Smooth muscle cell (in vitro differentiated cells): ENCODE data around the gene CDKN2AIPNL. TPM values are rescaled to one million over a fixed set of nuclear protein-coding genes. Genes with fewer than 3 reads are reported as not detected.

ENCODE experiments used
- DNase-seq: peaks from one replicate; lab custom pipeline; 2025; ENCODE audit not compliant: unreplicated experiment; lab: John Stamatoyannopoulos, UW
- H2AFZ ChIP-seq: fragments of 200-600 bp; sonication (generic); 2 replicates; pipeline ENCODE4 v1.6.0; 2016; ENCODE audit warnings: antibody characterized with exemption, low read depth, mild to moderate bottlenecking
- H3F3A ChIP-seq: fragments of 200-600 bp; sonication (generic); 2 replicates; pipeline ENCODE4 v1.6.0; 2017; ENCODE audit warnings: antibody characterized with exemption, low read depth
- H3K27ac ChIP-seq: fragments of 200-600 bp; sonication (generic); 2 replicates; pipeline ENCODE4 v1.5.1; 2016; ENCODE audit warnings: low read depth, mild to moderate bottlenecking
- H3K27me3 ChIP-seq: fragments of 200-600 bp; sonication (generic); 2 replicates; pipeline ENCODE4 v1.6.1; 2016; ENCODE audit warnings: low read depth, mild to moderate bottlenecking
- H3K36me3 ChIP-seq: fragments of 200-600 bp; sonication (generic); 2 replicates; pipeline ENCODE4 v1.5.1; 2016; ENCODE audit warnings: low read depth
- H3K4me1 ChIP-seq: fragments of 200-600 bp; sonication (generic); 2 replicates; pipeline ENCODE4 v1.5.1; 2016; ENCODE audit warnings: low read depth
- H3K4me2 ChIP-seq: fragments of 200-600 bp; sonication (generic); 2 replicates; pipeline ENCODE4 v1.6.0; 2016; ENCODE audit warnings: mild to moderate bottlenecking
- H3K4me3 ChIP-seq: fragments of 200-600 bp; sonication (generic); 2 replicates; pipeline ENCODE4 v1.5.1; 2016; ENCODE audit warnings: mild to moderate bottlenecking
- H3K79me2 ChIP-seq: fragments of 200-600 bp; sonication (generic); 2 replicates; pipeline ENCODE4 v1.6.0; 2016; ENCODE audit warnings: low read depth, mild to moderate bottlenecking
- H3K9ac ChIP-seq: fragments of 200-600 bp; sonication (generic); 2 replicates; pipeline ENCODE4 v1.6.0; 2016; ENCODE audit warnings: low read depth
- H3K9me3 ChIP-seq: fragments of 200-600 bp; sonication (generic); replicated peaks from 2 replicates; pipeline ENCODE4 v1.5.1; 2016; ENCODE audit warnings: low read depth
- H4K20me1 ChIP-seq: fragments of 200-600 bp; sonication (generic); 2 replicates; pipeline ENCODE4 v1.6.0; 2016; ENCODE audit warnings: low read depth
- WGBS: methylation state at CpG from one replicate; pipeline ENCODE4 v1.1.7; 2016; ENCODE audit warnings: low lambda C conversion rate; 5-methylcytosine and 5-hydroxymethylcytosine counted together
- polyA plus RNA-seq: library from polyadenylated mRNA; unstranded; fragments of >200 nt; fragmentation: Nextera tagmentation; extraction: Ambion mirVana; gene quantifications from 2 replicates; pipeline ENCODE4 v1.2.1, GENCODE V29; 2016
- total RNA-seq: library from RNA; depleted of rRNA; stranded (reverse); fragments of >200 nt; gene quantifications from 2 replicates; pipeline ENCODE4 v1.2.3, GENCODE V29; 2014
- TF ChIP-seq, protein P1 (sequence below): fragments of 200-600 bp; sonication (generic); IDR thresholded peaks from 2 replicates; pipeline ENCODE4 v1.5.1; 2017; ENCODE audit warnings: borderline replicate concordance, mild to moderate bottlenecking, antibody characterized with exemption; ENCODE audit not compliant: insufficient read depth, poor library complexity, severe bottlenecking

The CDKN2AIPNL gene
- total and polyA plus RNA-seq, 2 experiments from 2014 or later, result 9.9 to 27.7 TPM

DNA sequence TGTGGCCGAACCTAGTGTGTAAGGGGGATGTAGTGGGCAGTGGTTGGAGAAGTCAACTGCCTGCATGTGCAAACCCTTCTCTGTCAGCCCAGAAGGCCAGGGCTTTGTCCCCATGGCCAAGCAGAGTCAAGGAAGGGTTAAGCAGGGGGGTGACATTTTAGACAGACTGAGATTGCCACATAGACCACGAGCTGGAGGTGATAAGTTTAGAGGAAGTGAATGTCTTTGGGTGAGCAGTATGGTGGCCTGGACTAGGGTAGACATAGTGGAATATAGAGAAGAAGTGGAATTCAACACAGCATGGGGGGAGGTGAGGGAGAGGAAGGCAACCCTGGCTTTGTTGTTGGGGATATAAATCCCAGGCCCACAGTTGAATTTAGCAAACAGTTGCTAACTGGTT is 38.7 kb upstream of the CDKN2AIPNL start:
- H3K4me1 ChIP-seq, result peaks cover 6% of the 10 kb centered on the region
- TF ChIP-seq, protein P1, sequence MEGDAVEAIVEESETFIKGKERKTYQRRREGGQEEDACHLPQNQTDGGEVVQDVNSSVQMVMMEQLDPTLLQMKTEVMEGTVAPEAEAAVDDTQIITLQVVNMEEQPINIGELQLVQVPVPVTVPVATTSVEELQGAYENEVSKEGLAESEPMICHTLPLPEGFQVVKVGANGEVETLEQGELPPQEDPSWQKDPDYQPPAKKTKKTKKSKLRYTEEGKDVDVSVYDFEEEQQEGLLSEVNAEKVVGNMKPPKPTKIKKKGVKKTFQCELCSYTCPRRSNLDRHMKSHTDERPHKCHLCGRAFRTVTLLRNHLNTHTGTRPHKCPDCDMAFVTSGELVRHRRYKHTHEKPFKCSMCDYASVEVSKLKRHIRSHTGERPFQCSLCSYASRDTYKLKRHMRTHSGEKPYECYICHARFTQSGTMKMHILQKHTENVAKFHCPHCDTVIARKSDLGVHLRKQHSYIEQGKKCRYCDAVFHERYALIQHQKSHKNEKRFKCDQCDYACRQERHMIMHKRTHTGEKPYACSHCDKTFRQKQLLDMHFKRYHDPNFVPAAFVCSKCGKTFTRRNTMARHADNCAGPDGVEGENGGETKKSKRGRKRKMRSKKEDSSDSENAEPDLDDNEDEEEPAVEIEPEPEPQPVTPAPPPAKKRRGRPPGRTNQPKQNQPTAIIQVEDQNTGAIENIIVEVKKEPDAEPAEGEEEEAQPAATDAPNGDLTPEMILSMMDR, result no peak
- H3K79me2 ChIP-seq, result no peaks in the 10 kb centered on the region
- H3K9ac ChIP-seq, result no peak overlapping the region
- H3F3A ChIP-seq, result no peaks in the 10 kb centered on the region
- no peaks in the 10 kb centered on the region for H3K36me3 ChIP-seq
- H3K4me2 ChIP-seq, result no peak overlapping the region
- H3K27me3 ChIP-seq, result no peaks in the 10 kb centered on the region
- H3K27ac ChIP-seq, result no peak overlapping the region
- 67% methylated on average over 2 of the region's 2 CpGs for whole genome bisulfite sequencing
- H3K9me3 ChIP-seq, result no peaks in the 10 kb centered on the region
- H4K20me1 ChIP-seq, result no peaks in the 10 kb centered on the region
- H2AFZ ChIP-seq, result no peak overlapping the region
- no peak for DNase-seq
- H3K4me3 ChIP-seq, result no peak overlapping the region

DNA sequence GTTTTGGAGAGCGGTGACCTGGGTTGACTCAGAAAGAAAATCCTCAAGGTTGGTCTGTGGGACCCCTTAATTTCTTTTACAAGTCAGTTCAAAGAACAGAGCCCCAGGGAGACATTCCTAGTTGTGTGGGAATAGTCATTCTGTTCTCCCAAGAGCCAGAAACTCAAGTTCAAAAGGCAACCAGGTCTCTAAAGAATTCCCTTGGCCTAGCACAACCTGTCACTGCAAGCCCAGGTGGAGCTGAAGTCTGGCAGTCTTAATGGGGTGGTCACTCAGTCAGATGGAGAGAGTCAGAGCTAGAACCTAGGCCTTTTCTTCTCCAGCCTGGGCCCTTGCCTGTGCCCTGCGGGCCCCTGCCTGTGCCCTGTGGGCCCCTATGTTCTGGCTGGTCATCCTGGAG is 37.5 kb upstream of the CDKN2AIPNL start:
- TF ChIP-seq, protein P1, result no peak
- H3K27ac ChIP-seq, result no peak overlapping the region
- no peak overlapping the region for H3K9ac ChIP-seq

DNA sequence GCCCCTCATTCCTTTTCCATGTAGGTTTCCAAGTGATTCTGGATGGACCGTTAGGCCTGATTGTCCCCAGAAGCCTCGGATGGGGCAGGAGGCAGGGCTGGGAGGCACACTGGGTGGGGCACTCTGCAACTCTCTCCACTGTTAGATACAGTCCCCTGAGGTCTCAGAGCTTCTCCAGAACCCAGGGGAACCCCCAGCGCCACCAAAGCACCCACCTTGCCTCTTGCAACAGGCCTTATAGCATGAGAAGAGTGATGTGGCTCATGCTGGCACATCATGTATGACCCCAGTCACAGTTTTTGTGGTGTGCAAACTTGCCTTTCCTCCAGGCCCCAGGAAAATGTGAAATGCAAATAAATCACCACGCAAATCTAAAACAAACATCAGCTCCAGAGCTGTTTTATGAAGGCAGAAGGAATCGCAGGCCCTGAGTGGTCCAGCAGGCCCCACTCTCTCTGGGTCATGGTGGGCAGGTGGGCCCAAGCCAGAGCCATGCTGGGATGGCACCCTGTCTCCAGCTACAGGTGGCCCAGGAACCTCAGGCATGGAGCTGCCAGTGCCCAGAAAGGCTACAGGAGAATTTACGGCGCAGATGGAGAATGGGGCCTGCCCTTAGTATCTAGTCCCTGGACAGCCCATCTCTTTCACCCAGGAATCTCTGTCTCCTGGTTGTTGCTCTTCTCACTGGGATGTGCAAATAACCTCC is 36.3 kb upstream of the CDKN2AIPNL start:
- Histone ChIP-seq H3K4me1 (peaks cover 6% of the 10 kb centered on the region), H3K9me3 (no peaks in the 10 kb centered on the region), H3K9ac (no peak overlapping the region), H3K4me2 (no peak overlapping the region), H3K27ac (no peak overlapping the region), H3K36me3 (no peaks in the 10 kb centered on the region), H3K27me3 (no peaks in the 10 kb centered on the region), H3F3A (no peaks in the 10 kb centered on the region), H3K79me2 (no peaks in the 10 kb centered on the region), H4K20me1 (no peaks in the 10 kb centered on the region), H2AFZ (no peak overlapping the region), H3K4me3 (no peak overlapping the region)
- TF ChIP-seq, protein P1, result no peak
- DNase-seq, result no peak
- WGBS, result 86% methylated on average over 7 of the region's 7 CpGs

More for the DNA sequence above, 37.5 kb upstream of the CDKN2AIPNL start:
- no peaks in the 10 kb centered on the region for H3F3A ChIP-seq
- peaks cover 6% of the 10 kb centered on the region for H3K4me1 ChIP-seq
- no peaks in the 10 kb centered on the region for H3K9me3 ChIP-seq
- no peak for DNase-seq
- H3K79me2 ChIP-seq, result no peaks in the 10 kb centered on the region
- WGBS, result 88% methylated on average over 2 of the region's 2 CpGs
- H3K4me3 ChIP-seq, result no peak overlapping the region
- no peaks in the 10 kb centered on the region for H3K36me3 ChIP-seq
- no peaks in the 10 kb centered on the region for H3K27me3 ChIP-seq
- no peak overlapping the region for H3K4me2 ChIP-seq
- no peak overlapping the region for H2AFZ ChIP-seq
- no peaks in the 10 kb centered on the region for H4K20me1 ChIP-seq

DNA sequence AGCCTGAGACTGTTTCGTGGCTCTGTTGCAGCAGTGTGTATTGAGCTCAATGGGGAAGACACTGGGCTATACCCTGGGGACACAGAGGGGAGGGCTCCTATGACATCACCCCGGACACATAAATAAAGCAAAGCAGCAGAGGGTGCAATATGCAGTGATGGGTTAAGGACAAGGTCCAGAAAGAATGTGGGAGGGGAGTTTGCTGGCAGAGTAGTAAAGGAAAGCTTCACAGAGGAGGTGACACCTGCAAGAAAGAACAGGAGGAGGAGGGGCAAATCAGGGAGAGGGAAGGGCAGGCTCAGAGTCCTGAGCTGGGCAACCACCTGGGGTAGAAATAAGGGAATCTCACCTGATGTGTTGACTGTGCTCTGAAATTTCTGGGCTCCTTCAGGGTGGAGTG is 35.3 kb upstream of the CDKN2AIPNL start:
- Histone ChIP-seq H3K4me1 (peaks cover 4% of the 10 kb centered on the region), H2AFZ (no peak overlapping the region), H3K79me2 (no peaks in the 10 kb centered on the region), H3K27ac (no peak overlapping the region), H3K4me2 (no peak overlapping the region), H3K4me3 (no peak overlapping the region), H3K36me3 (no peaks in the 10 kb centered on the region), H3K27me3 (no peaks in the 10 kb centered on the region), H3K9me3 (no peaks in the 10 kb centered on the region), H4K20me1 (no peaks in the 10 kb centered on the region), H3F3A (no peaks in the 10 kb centered on the region), H3K9ac (no peak overlapping the region)
- no peak for DNase-seq
- WGBS, result 50% methylated on average over 2 of the region's 2 CpGs
- TF ChIP-seq, protein P1, result no peak
